ENCODE results near the gene SENP2. TPM values are rescaled to one million over a fixed set of nuclear protein-coding genes. Genes with fewer than 3 reads are reported as not detected.

Gene SENP2
- total and polyA plus RNA-seq, 2 experiments from 2014 or later: 19.0 to 20.1 TPM

- no peaks in the 10 kb centered on the region for H4K20me1 ChIP-seq (ENCODE audit: insufficient read depth)
- H2AFZ ChIP-seq: no peak overlapping the region
- no peaks in the 10 kb centered on the region; the same call in 1 of the 2 replicates for H3K79me2 ChIP-seq (ENCODE audit: insufficient read depth)
- H3K4me2 ChIP-seq (ENCODE audit: unreplicated experiment): no peak overlapping the region
- H3K9me3 ChIP-seq (ENCODE audit: low read depth): no peaks in the 10 kb centered on the region
- in situ Hi-C loops (cut with MboI): no loop called here
- H3K27ac ChIP-seq: no peak overlapping the region
- no peak overlapping the region for H3K9ac ChIP-seq
- H3K4me3 ChIP-seq: no peak overlapping the region
- H3K9me2 ChIP-seq (ENCODE audit: insufficient read depth): no peaks in the 10 kb centered on the region
- no peaks in the 10 kb centered on the region for H3K4me1 ChIP-seq (ENCODE audit: insufficient read depth)
- H3K27me3 ChIP-seq (replicated peaks; ENCODE audit: insufficient read depth): no peaks in the 10 kb centered on the region
- no peaks in the 10 kb centered on the region for H3F3A ChIP-seq (ENCODE audit: insufficient read depth)
- no peak for DNase-seq
- H3K36me3 ChIP-seq (ENCODE audit: low read depth): peaks cover 42% of the 10 kb centered on the region
- WGBS, 2 experiments (ENCODE audit: low coverage in 1 of 2, low lambda C conversion rate in 2 of 2, missing lambda C conversion rate in 2 of 2): 95 to 99% methylated on average over 4 of the region's 4 CpGs
- TF ChIP-seq EZH2 (IDR thresholded peaks at IDR 0.05; ENCODE audit: insufficient read depth, poor library complexity, severe bottlenecking) (no peak), EZH2phosphoT487 (IDR thresholded peaks at IDR 0.05; ENCODE audit: insufficient read depth, low read depth) (no peak)
Observed at GRCh38 chr3:185648396-185648795, 62.3 kb downstream of the SENP2 start.

- WGBS, 2 experiments (ENCODE audit: low coverage in 1 of 2, low lambda C conversion rate in 2 of 2, missing lambda C conversion rate in 2 of 2): 95 to 96% methylated on average over 10 of the region's 10 CpGs
- no peak for TF ChIP-seq EZH2 (IDR thresholded peaks at IDR 0.05; ENCODE audit: insufficient read depth, poor library complexity, severe bottlenecking)
- TF ChIP-seq EZH2phosphoT487 (IDR thresholded peaks at IDR 0.05; ENCODE audit: insufficient read depth, low read depth): no peak
- in situ Hi-C loops (cut with MboI): no loop called here
- no peaks in the 10 kb centered on the region for H3K9me2 ChIP-seq (ENCODE audit: insufficient read depth)
- H3K9me3 ChIP-seq (ENCODE audit: low read depth): no peaks in the 10 kb centered on the region
- no peak overlapping the region for H2AFZ ChIP-seq
- no peaks in the 10 kb centered on the region for H3K4me1 ChIP-seq (ENCODE audit: insufficient read depth)
- no peak for DNase-seq
- peaks cover 52% of the 10 kb centered on the region for H3K36me3 ChIP-seq (ENCODE audit: low read depth)
- H3K4me2 ChIP-seq (ENCODE audit: unreplicated experiment): no peak overlapping the region
- no peak overlapping the region for H3K27ac ChIP-seq
- H3K27me3 ChIP-seq (replicated peaks; ENCODE audit: insufficient read depth): no peaks in the 10 kb centered on the region
- no peak overlapping the region for H3K9ac ChIP-seq
- 0 out of 2 replicates have a peak, but pooled peaks cover under 1% of the 10 kb centered on the region for H3F3A ChIP-seq (ENCODE audit: insufficient read depth)
- no peak overlapping the region for H3K4me3 ChIP-seq
- H4K20me1 ChIP-seq (ENCODE audit: insufficient read depth): no peaks in the 10 kb centered on the region
- H3K79me2 ChIP-seq (ENCODE audit: insufficient read depth): no peaks in the 10 kb centered on the region; the same call in 1 of the 2 replicates
Observed at GRCh38 chr3:185649414-185649813, 63.3 kb downstream of the SENP2 start.

- no peak overlapping the region for H3K27ac ChIP-seq
- peaks cover 14% of the 10 kb centered on the region for H3K4me1 ChIP-seq (ENCODE audit: insufficient read depth)
- H3K9ac ChIP-seq: no peak overlapping the region
- H3K4me2 ChIP-seq (ENCODE audit: unreplicated experiment): no peak overlapping the region
- H3K9me2 ChIP-seq (ENCODE audit: insufficient read depth): no peaks in the 10 kb centered on the region
- H3K27me3 ChIP-seq (replicated peaks; ENCODE audit: insufficient read depth): no peaks in the 10 kb centered on the region
- in situ Hi-C loops (cut with MboI): no loop called here
- no peaks in the 10 kb centered on the region for H4K20me1 ChIP-seq (ENCODE audit: insufficient read depth)
- no peak for DNase-seq
- peaks cover 50% of the 10 kb centered on the region for H3K36me3 ChIP-seq (ENCODE audit: low read depth)
- no peaks in the 10 kb centered on the region for H3K9me3 ChIP-seq (ENCODE audit: low read depth)
- no peak overlapping the region for H3K4me3 ChIP-seq
- TF ChIP-seq EZH2 (IDR thresholded peaks at IDR 0.05; ENCODE audit: insufficient read depth, poor library complexity, severe bottlenecking) (no peak), EZH2phosphoT487 (IDR thresholded peaks at IDR 0.05; ENCODE audit: insufficient read depth, low read depth) (no peak)
- H3F3A ChIP-seq (ENCODE audit: insufficient read depth): peaks cover 22% of the 10 kb centered on the region
- WGBS, 2 experiments (ENCODE audit: low coverage in 1 of 2, low lambda C conversion rate in 2 of 2, missing lambda C conversion rate in 2 of 2): 99 to 100% methylated on average over 7 to 9 of the region's 9 CpGs
- H3K79me2 ChIP-seq (ENCODE audit: insufficient read depth): no peaks in the 10 kb centered on the region; the same call in 1 of the 2 replicates
- H2AFZ ChIP-seq: no peak overlapping the region
Observed at GRCh38 chr3:185651971-185652370, 65.9 kb downstream of the SENP2 start.

GRCh38 chr3:185653949-185654757 lies 68.1 kb downstream of the SENP2 start:
- Histone ChIP-seq H3F3A (ENCODE audit: insufficient read depth) (peaks cover 40% of the 10 kb centered on the region), H3K9ac (no peak overlapping the region), H3K9me2 (ENCODE audit: insufficient read depth) (no peaks in the 10 kb centered on the region), H3K27ac (no peak overlapping the region), H3K36me3 (ENCODE audit: low read depth) (peaks cover 50% of the 10 kb centered on the region), H3K9me3 (ENCODE audit: low read depth) (no peaks in the 10 kb centered on the region), H3K79me2 (ENCODE audit: insufficient read depth) (no peaks in the 10 kb centered on the region; the same call in 1 of the 2 replicates), H3K27me3 (replicated peaks; ENCODE audit: insufficient read depth) (no peaks in the 10 kb centered on the region), H4K20me1 (ENCODE audit: insufficient read depth) (no peaks in the 10 kb centered on the region), H3K4me2 (ENCODE audit: unreplicated experiment) (no peak overlapping the region), H3K4me3 (no peak overlapping the region), H2AFZ (no peak overlapping the region), H3K4me1 (ENCODE audit: insufficient read depth) (peaks cover 32% of the 10 kb centered on the region)
- no peak for TF ChIP-seq EZH2phosphoT487 (IDR thresholded peaks at IDR 0.05; ENCODE audit: insufficient read depth, low read depth)
- no peak for TF ChIP-seq EZH2 (IDR thresholded peaks at IDR 0.05; ENCODE audit: insufficient read depth, poor library complexity, severe bottlenecking)
- no peak for DNase-seq
- in situ Hi-C loops (cut with MboI): no loop called here
- 92 to 96% methylated on average over 12 of the region's 12 CpGs for WGBS, 2 experiments (ENCODE audit: low coverage in 1 of 2, low lambda C conversion rate in 2 of 2, missing lambda C conversion rate in 2 of 2)
